GM12891 (cell line): Measurements from ENCODE around the gene ACTR10.
A peak's percentile ranks its signal among the peaks of the same experiment; 100 is the strongest.

Source experiments
- DNase-seq: peaks from one replicate; pipeline ENCODE4 v3.0.0; 2011; ENCODE audit warnings: low spot score; ENCODE audit not compliant: insufficient read length
- FAIRE-seq: peaks from 2 replicates; lab custom pipeline; 2011; peaks lifted over from hg19 to GRCh38; lab: Jason Lieb, UNC
- PAX5 ChIP-seq: IDR thresholded peaks from 2 replicates; pipeline ENCODE4 v1.6.1; 2011; ENCODE audit warnings: low read length, moderate library complexity, mild to moderate bottlenecking; ENCODE audit not compliant: insufficient read depth, severe bottlenecking
- POLR2A ChIP-seq: IDR thresholded peaks from 2 replicates; pipeline ENCODE4 v1.6.1; 2011; ENCODE audit warnings: low read depth, low read length, control low read depth
- POLR2AphosphoS5 ChIP-seq: IDR thresholded peaks from 2 replicates; pipeline ENCODE4 v1.6.1; 2011; ENCODE audit warnings: low read depth, low read length, control low read depth
- POU2F2 ChIP-seq: IDR thresholded peaks from 2 replicates; pipeline ENCODE4 v1.6.1; 2011; ENCODE audit warnings: low read depth, mild to moderate bottlenecking, control low read depth, low read length, moderate library complexity
- SPI1 ChIP-seq: IDR thresholded peaks from 2 replicates; pipeline ENCODE4 v1.6.1; 2011; ENCODE audit warnings: low read depth, low read length, control low read depth
- TAF1 ChIP-seq: IDR thresholded peaks from 2 replicates; pipeline ENCODE4 v1.6.1; 2011; ENCODE audit warnings: low read depth, low read length, control low read depth

ACTR10 gene

DNA sequence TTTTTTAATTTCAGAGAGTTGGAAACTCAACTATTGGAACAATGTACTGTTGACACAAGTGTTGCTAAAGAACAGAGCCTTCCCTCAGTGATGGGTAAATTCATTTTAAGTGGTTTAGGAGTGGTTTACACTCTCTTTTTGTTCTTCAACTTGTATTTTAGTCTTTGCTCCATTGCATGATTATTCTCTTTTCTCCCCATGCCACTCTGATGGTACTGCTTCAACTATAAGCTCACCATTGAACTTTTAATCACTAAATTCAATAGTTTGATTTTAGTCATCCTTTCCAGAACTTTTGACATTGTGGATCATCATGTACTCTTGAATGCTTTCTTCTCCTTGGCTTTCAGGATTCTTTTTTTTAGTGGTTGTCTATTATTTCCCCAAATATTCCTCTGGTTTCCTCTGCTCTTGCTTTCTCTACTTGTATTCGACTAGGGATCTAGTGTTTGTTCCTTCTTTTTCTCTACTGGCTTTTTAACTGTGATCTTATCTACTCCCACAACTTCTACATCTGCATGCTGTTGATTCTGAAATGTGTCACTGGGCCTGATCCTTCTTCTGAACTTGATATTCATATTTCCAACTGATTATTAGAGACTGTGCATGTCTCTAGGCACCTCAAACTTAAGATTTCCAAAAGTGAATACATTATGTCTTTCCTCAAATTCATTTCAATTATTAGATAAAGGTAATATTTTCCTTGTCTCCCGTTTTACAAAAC, 15.4 kb downstream of the ACTR10 start:
- FAIRE-seq (no peak), DNase-seq (no peak)
- no peak for TF ChIP-seq TAF1

DNA sequence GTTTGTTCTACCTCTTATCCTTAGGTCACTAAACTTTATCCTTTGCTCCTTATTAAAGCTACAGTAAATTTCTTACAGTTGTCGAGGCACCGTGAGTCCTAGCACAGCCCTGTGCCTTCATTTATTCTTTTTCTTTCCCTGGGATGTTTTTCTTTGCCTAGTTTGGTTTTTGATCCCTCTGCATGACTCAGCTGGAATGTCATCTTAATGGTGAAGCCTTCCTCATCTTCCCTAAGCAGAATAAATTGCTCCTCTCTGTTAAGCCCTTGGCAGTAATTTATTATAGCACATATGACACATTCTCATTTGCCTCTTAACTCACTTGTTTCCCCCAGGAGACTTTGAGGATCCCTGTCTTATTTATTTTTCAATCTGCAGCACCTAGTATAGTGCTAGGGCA, 16.6 kb downstream of the ACTR10 start:
- TF ChIP-seq POLR2AphosphoS5 (no peak), TAF1 (no peak), POLR2A (no peak), SPI1 (no peak), PAX5 (no peak), POU2F2 (no peak)
- DNase-seq (no peak), FAIRE-seq (no peak)

DNA sequence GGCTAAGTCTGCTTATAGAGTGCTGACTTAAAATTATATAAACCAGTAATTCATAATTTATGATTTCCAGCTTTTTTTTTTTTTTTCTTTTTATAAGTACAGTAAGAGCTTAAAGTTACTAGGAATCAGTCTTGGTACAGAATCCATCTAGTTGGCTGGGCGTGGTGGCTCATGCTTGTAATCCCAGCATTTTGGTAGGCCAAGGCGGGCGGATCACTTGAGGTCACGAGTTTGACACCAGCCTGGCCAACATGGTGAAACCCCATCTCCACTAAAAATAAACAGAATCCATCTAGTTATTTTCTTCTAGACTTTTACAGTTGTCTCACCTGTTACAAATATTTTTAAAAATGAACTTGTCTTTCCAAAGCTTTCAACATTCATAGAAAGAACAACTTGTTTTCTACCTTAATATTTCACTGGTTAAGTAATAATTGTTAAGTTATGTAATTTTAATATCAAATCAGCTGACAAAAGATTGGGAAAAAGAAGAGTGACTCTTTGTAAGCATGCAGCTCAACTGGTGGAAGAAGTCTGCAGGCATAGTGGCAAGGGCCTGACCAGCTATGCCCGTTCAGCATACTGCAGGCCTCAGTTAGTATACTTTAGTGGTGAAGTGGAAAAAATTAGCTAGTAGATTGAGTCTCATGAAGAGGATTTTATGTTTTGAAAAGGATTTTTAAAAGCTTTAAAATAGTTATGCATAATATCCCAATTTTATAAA, 27.3 kb downstream of the ACTR10 start:
- no peak for DNase-seq
- no peak for TF ChIP-seq POLR2AphosphoS5
- TF ChIP-seq PAX5, result no peak
- no peak for TF ChIP-seq SPI1
- TF ChIP-seq TAF1, result no peak
- TF ChIP-seq POLR2A, result no peak
- no peak for TF ChIP-seq POU2F2
- FAIRE-seq, result no peak

DNA sequence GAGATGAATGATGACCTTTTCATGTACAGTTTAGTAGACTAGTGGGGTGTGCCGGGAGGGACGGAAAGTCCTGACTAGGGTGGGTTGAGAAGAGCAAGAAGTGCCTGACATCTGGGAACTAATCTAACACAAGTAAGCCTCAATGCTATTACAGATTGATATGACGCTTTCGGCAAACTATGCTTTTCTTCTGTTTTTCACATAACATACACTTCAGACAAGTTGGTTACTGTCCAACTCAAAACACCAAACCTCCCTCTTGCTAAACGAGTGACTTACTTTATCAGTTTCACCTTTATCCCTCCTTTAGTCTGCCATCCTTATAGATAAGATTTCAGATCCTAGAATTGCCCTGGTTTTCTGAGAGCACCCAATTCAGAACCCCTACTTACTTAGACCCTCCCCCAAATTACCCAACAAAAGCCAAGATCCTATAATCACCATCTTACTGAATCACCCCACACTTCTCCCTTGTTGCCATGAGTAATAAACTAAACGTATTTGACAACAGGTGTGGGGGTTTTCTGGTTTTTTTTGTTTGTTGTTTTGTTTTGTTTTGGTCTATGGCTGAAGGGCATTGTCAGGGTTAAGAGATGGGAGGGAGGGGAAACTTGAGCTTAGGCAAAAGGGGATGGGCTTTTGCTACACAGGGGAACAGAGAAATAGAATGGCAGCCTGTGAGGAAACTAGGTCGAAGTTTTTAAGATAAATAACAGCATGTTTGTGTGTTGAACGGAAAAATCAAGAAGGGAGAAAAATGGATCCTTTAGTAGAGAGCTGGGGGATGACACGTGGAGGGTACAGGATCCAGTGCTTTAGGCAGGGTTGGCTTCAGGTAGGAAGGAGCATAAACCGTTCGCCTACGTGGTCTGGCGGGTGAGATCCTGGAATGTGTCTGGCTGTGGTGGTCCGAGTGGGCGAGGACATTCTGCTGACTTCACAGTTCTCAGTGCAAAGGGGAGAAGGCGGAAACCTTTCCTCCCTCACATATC, 38.6 kb downstream of the ACTR10 start:
- TF ChIP-seq POLR2A, result no peak
- TF ChIP-seq POU2F2, result no peak
- no peak for TF ChIP-seq POLR2AphosphoS5
- FAIRE-seq (peak; percentile 16), DNase-seq (no peak)

DNA sequence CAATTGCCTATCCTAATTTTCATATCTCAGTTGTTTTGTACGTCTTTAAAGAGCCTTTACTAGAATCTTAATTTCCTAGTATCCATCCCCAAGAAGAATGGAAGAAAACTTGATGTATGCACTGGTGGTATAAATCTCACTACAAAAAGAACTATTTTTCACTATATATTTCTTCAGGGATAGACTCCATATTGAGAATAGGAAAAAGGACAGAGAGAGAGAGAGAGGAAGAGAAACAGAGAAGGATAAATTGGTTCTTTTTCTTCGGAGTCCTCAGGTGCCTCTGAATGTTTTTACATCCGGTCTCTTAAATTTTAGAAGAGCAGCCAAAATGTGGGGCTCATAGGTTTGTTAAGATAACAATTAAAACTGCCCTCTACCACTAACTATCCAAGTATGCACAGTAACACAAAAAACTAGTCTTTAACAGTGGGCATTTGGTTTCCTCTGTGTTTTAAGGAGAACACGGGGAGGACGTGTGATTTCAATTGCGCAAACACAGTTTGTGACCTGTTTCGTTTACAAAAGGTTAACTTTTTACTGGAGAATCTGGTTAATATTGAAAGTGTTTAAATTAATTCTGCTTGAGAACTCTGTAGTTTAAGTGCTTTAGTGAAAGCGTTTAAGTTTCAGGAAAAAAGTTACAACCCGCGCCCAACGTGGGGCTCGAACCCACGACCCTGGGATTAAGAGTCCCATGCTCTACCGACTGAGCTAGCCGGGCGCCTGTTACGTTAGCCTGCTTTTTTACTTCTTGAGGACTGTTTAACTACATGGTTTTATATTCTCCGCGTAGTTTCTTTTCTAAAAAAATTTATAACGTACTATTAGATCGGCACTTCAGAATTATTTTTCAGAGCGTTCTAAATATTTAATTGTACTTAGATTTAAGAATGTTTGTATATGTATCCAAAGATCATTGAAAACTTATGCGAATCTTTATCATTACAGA, 39.6 kb downstream of the ACTR10 start:
- FAIRE-seq, result peak; percentile 38
- DNase-seq, result no peak
- TF ChIP-seq PAX5 (no peak), TAF1 (0 out of 2 replicates have a peak, but pooled peaks have one; percentile 27), POU2F2 (peak; percentile 24; the same call in 1 of the 2 replicates), SPI1 (no peak), POLR2A (0 out of 2 replicates have a peak, but pooled peaks have one; percentile 19), POLR2AphosphoS5 (no peak)

DNA sequence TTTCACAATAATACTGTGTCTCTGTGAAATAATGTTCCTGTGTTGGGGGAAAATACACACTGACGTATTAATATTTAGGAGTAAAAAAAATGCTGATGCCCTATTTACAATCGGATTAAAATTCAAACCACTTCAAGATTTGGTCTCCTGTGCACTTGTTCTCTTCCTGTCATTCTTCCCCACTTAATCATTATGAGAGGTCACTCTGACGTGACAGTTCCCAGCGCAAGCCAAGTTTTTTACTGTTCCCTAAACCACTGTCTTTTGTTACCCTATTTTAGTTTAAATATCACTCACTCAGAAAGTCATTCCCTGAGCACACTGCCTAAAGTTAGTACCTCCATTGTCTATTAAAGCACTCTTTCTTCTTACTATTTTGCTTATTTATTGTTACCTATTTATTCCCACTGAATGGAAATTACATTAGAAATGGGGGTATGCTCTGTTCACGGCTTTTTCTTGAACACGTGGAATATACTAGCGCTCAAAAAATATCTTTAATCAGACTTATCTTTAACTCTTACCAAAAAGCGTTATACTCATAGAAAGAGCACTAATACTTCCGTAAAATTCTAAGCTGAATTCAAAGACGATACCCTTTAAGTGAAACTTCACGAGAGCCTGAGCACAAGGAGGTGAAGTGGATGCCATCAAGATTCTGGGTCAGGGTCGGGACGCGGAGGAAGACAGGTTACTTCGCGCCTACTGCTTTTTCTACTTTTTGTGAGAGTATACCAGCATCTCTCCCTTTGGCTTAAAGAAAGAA, 44.0 kb downstream of the ACTR10 start:
- FAIRE-seq (peak; percentile 16), DNase-seq (no peak)
- TF ChIP-seq TAF1, result no peak
- TF ChIP-seq PAX5, result no peak
- no peak for TF ChIP-seq POU2F2
- TF ChIP-seq POLR2A, result no peak
- no peak for TF ChIP-seq POLR2AphosphoS5
- no peak for TF ChIP-seq SPI1

DNA sequence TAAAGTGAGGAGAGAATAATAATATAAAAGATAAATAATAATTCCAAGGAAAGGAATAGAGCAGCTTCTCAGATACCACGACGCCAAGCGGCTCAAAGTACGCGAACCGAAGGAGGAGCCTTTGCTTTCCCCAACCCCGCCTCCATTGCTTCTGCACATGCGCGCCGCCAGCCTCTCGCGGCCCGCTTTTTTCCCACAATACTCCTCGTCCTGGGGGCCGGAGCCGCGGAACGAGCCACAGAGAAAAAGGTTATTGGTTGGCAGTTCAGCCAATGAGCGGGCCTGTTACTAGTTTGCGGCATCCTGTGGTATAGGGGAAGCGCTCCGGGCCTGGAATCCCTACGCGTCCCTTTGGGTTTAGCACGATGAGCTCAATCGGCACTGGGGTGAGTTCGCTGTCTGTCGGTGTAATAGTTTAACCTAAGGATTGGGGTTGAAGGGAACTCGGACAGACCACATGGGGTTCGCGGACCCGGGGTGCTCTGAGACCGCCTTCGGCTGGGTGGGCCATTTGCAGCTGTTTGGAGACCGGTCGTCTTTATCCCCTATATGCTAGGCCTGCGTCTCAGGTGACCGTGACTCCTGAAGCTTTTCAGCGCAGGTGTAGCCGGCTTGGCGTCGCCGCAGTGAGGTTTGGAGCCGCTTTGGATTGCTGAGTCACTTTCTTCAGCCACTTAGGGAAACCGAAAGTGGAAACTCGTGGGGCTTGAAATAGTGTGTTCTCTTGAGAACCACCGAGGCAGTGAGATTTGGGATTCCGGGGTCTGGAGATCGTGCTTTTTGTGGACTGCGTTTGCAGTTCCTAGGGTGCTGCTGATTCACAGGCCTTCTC, 44.8 kb downstream of the ACTR10 start, which contains the start of gene PSMA3:
Gene PSMA3 (plus strand): TSS at position 288 of the 832 bp plus-strand sequence. CDS start 78 bp downstream, at position 366.
- FAIRE-seq, result peak; percentile 76
- TF ChIP-seq TAF1, result peak; percentile 84
- TF ChIP-seq PAX5, result no peak
- TF ChIP-seq POU2F2, result peak; percentile 66
- TF ChIP-seq SPI1, result peak; percentile 44
- peak; percentile 96 for TF ChIP-seq POLR2A
- peak; percentile 94 for TF ChIP-seq POLR2AphosphoS5

More for the DNA sequence above, 44.8 kb downstream of the ACTR10 start, which contains the start of gene PSMA3:
- peak; percentile 61 for DNase-seq
